ENCODE results near the gene PRKCB.
"Not testable (repeated sequence)": the region's sequence is repeated elsewhere in the genome, so short reads cannot be mapped to it uniquely, and the experiment has no call there.

Gene PRKCB

GRCh38 chr16:24138575-24138974 is 302.8 kb downstream of the PRKCB start:
- DNase-seq: no peak

- DNase-seq: no peak
Observed at GRCh38 chr16:24139282-24139681, 303.5 kb downstream of the PRKCB start.

- DNase-seq: no peak
Observed at GRCh38 chr16:24140730-24141129, 304.9 kb downstream of the PRKCB start.

GRCh38 chr16:24141466-24141865 is 305.7 kb downstream of the PRKCB start:
- DNase-seq: no peak

GRCh38 chr16:24141917-24142316 is 306.1 kb downstream of the PRKCB start:
- no peak for DNase-seq

- DNase-seq: no peak
Observed at GRCh38 chr16:24145927-24146326, 310.1 kb downstream of the PRKCB start.

- DNase-seq: no peak
Observed at GRCh38 chr16:24146518-24146917, 310.7 kb downstream of the PRKCB start.

GRCh38 chr16:24149102-24149501 is 313.3 kb downstream of the PRKCB start:
- DNase-seq: no peak

GRCh38 chr16:24150282-24150681 is 314.5 kb downstream of the PRKCB start:
- DNase-seq: no peak

GRCh38 chr16:24151482-24151939 is 315.7 kb downstream of the PRKCB start:
- DNase-seq: no peak

GRCh38 chr16:24152048-24152447 is 316.3 kb downstream of the PRKCB start:
- DNase-seq: not testable (repeated sequence)

GRCh38 chr16:24152826-24153225 is 317.0 kb downstream of the PRKCB start:
- DNase-seq: no peak

GRCh38 chr16:24156777-24157176 is 321.0 kb downstream of the PRKCB start:
- no peak for DNase-seq

- no peak for DNase-seq
Observed at GRCh38 chr16:24163935-24164334, 328.2 kb downstream of the PRKCB start.

GRCh38 chr16:24164416-24164815 is 328.6 kb downstream of the PRKCB start:
- no peak for DNase-seq

GRCh38 chr16:24165273-24165672 is 329.5 kb downstream of the PRKCB start:
- DNase-seq: no peak

- DNase-seq: no peak
Observed at GRCh38 chr16:24166661-24167528, 331.1 kb downstream of the PRKCB start.

- DNase-seq: no peak
Observed at GRCh38 chr16:24168856-24169255, 333.1 kb downstream of the PRKCB start.

- DNase-seq: no peak
Observed at GRCh38 chr16:24170407-24170806, 334.6 kb downstream of the PRKCB start.

GRCh38 chr16:24174504-24174903 is 338.7 kb downstream of the PRKCB start:
- DNase-seq: no peak

GRCh38 chr16:24174957-24175356 is 339.2 kb downstream of the PRKCB start:
- DNase-seq: no peak

GRCh38 chr16:24178496-24178895 is 342.7 kb downstream of the PRKCB start:
- no peak for DNase-seq

GRCh38 chr16:24180451-24180850 is 344.7 kb downstream of the PRKCB start:
- DNase-seq: no peak

GRCh38 chr16:24188021-24188542 is 352.3 kb downstream of the PRKCB start:
- DNase-seq: no peak
